Adrenal gland (tissue), 12 donors: ENCODE results near the gene PDLIM5. TPM values are rescaled to one million over a fixed set of nuclear protein-coding genes. Genes with fewer than 3 reads are reported as not detected.
"Not testable (repeated sequence)": the region's sequence is repeated elsewhere in the genome, so short reads cannot be mapped to it uniquely, and the experiment has no call there.

ENCODE experiments used
- DNase-seq, 7 donors: peaks; one replicate each; pipeline ENCODE4 v3.0.0-alpha.2; 2019 to 2020
- H3K27ac ChIP-seq, 5 donors: fragments of 200-600 bp; sonication (generic) in 4 of 5; 1 replicate in 3 of 5; 2 replicates in 2 of 5; pipeline versions ENCODE4 v1.5.1 to v1.8.0; 2016 to 2020; ENCODE audit warnings: mild to moderate bottlenecking in 1 of 5
- H3K27me3 ChIP-seq: fragments of 200-600 bp; 2 replicates; pipeline ENCODE4 v1.8.0; 2021
- H3K36me3 ChIP-seq, 2 donors: fragments of 200-600 bp; replicated peaks in 1 of 2; 1 replicate in 1 of 2; 2 replicates in 1 of 2; pipeline versions ENCODE4 v1.5.1 to v1.8.0; 2018 to 2022
- H3K4me1 ChIP-seq, 2 donors: fragments of 200-600 bp; replicated peaks in 1 of 2; 1 replicate in 1 of 2; 2 replicates in 1 of 2; pipeline versions ENCODE4 v1.5.1 to v1.8.0; 2018 to 2021
- H3K4me3 ChIP-seq, 4 donors: fragments of 200-600 bp; sonication (generic) in 3 of 4; one replicate each; pipeline ENCODE4 v1.5.1; 2016 to 2018
- H3K9me3 ChIP-seq, 3 donors: fragments of 200-600 bp; sonication (generic) in 1 of 3; replicated peaks in 1 of 3; 1 replicate in 2 of 3; 2 replicates in 1 of 3; pipeline versions ENCODE4 v1.5.1 to v1.8.0; 2016 to 2021
- POLR2A ChIP-seq, 2 donors: fragments of 450-650 bp; IDR thresholded peaks; one replicate each; pipeline ENCODE4 v1.6.1; 2017; ENCODE audit warnings: antibody characterized with exemption in 2 of 2, mild to moderate bottlenecking in 2 of 2, moderate library complexity in 1 of 2
- WGBS, 4 donors: extraction: QIAGEN DNeasy Blood & Tissue Kit in 2 of 4; methylation state at CpG; one replicate each; pipeline versions ENCODE4 v1.1.5 to v1.1.7; 2013 to 2017; 5-methylcytosine and 5-hydroxymethylcytosine counted together
- intact Hi-C, 2 donors: fragments of 100-400 bp; cut with DNase I; formaldehyde crosslinking; loops; one replicate each; pipeline versions ENCODE4 v1.14.1 to v1.15.0; 2022 to 2023
- polyA plus RNA-seq, 3 donors: library from polyadenylated mRNA; stranded (reverse); fragments of 200-250 nt in 2 of 3; fragments of 350-450 nt in 1 of 3; fragmentation: Illumina TruSeq in 1 of 3; extraction: RNeasy Lipid Tissue Mini Kit (QIAGEN cat#74804) in 1 of 3; gene quantifications; one replicate each; pipeline ENCODE4 v1.2.3, GENCODE V29; 2013 to 2014
- total RNA-seq, 9 donors: library from RNA; depleted of rRNA in 4 of 9; stranded (reverse); fragments of >200 nt in 4 of 9; fragments of 120-200 nt in 1 of 9; fragmentation: NEBNext Ultra II Directional in 1 of 9; extraction: Animal tissue kit (Norgen Biotek cat#: 25700) in 1 of 9; gene quantifications; one replicate each; pipeline versions ENCODE4 v1.1.0 to v1.2.4, GENCODE V29; 2013 to 2023
- TF ChIP-seq, protein P1 (sequence below), 6 experiments: fragments of 450-650 bp in 4 of 6; fragments of 200-600 bp in 2 of 6; sonication (generic) in 1 of 6; IDR thresholded peaks; 1 replicate in 5 of 6; 2 replicates in 1 of 6; pipeline versions ENCODE4 v1.5.1 to v1.8.0; 2016 to 2021; ENCODE audit warnings: antibody characterized with exemption in 6 of 6, mild to moderate bottlenecking in 2 of 6, moderate library complexity in 1 of 6
- donor health status: healthy with polysubstance abuse.
- donor health status: Bipolar disorder and iron deficiency.
- donor health status: DM: yes; HTN: yes; CAD: no.
- donor health status: DM: no; HTN: no; CAD: no.
- donor health status: DM: no; HTN: no; CAD: no.
- donor health status: DM: yes; HTN: yes; CAD: no.

The PDLIM5 gene
- total and polyA plus RNA-seq, 12 donors, result 26.2 to 150 (median 84.0) TPM

DNA sequence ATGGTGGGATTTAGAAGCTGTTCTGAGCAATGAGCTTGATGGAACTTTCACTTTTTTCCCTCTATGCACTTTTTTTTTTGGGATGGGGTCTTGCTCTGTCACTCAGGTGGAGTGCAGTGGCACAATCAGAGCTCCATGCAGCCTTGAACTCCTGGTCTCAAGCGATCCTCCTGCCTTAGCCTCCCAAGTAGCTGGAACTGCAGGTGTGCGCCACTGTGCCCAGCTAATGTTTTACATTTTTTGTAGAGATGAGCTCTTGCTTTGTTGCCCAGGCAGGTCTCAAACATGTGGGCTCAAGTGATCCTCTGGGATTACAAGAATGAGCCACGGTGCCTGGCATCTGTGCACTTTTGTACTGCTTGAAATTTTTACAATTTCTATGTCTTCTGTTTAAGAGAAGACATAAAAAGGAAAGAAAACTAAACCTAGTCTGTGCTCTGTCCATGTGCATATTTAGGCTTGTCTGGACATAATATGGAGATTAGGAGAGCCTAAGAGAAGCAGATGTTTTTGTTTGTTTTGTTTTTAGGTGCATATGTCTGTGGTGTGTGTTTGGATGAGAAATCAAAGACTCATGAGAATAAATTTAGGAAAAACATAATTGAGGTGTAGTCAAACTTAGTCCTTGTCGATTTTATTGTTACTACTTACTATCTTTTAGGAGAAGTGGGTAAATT, 16.5 kb downstream of the PDLIM5 start:
- 88 to 94% (median 92%) methylated on average over 4 of the region's 4 CpGs for WGBS, 4 donors
- H3K36me3 ChIP-seq, result no peaks in the 10 kb centered on the region
- no peak overlapping the region for H3K27ac ChIP-seq
- no peak for DNase-seq
- TF ChIP-seq POLR2A (IDR thresholded peaks at IDR 0.05), result no peak
- TF ChIP-seq, protein P1, sequence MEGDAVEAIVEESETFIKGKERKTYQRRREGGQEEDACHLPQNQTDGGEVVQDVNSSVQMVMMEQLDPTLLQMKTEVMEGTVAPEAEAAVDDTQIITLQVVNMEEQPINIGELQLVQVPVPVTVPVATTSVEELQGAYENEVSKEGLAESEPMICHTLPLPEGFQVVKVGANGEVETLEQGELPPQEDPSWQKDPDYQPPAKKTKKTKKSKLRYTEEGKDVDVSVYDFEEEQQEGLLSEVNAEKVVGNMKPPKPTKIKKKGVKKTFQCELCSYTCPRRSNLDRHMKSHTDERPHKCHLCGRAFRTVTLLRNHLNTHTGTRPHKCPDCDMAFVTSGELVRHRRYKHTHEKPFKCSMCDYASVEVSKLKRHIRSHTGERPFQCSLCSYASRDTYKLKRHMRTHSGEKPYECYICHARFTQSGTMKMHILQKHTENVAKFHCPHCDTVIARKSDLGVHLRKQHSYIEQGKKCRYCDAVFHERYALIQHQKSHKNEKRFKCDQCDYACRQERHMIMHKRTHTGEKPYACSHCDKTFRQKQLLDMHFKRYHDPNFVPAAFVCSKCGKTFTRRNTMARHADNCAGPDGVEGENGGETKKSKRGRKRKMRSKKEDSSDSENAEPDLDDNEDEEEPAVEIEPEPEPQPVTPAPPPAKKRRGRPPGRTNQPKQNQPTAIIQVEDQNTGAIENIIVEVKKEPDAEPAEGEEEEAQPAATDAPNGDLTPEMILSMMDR (IDR thresholded peaks at IDR 0.05), result no peak
- H3K27me3 ChIP-seq, result no peaks in the 10 kb centered on the region
- no peaks in the 10 kb centered on the region for H3K9me3 ChIP-seq
- H3K4me3 ChIP-seq, result no peak overlapping the region
- intact Hi-C loops, result no loop called here
- H3K4me1 ChIP-seq, result peaks cover 7 to 28% of the 10 kb centered on the region in 2 donors

DNA sequence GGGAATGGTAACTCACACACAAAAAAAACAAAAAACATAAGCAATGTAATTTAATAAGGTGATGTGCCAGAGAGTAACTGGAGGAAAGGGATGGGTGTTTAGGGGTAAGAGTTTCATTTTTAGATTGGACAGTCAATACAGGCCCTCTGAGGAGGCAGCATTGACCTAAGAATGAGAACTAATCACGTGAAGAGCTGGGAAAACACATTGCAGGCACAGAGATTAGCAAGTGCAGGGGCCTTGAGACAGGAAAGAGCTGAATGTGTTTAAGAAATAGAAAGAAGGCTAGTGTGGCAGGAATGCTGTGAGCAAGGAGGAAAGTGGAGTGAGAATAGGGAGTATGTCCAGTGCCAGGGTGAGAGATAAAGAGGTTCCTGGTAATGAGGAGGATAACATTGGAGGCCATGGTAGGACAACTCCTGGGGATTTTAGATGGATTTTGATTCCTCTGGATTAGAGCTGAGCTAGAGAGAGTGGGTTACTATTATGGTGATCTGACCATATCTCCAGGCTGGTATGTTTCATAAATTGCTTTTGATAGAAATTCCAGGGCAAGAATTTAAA, 17.6 kb downstream of the PDLIM5 start:
- Histone ChIP-seq H3K4me3 (no peak overlapping the region), H3K27ac (peak overlapping the region in 1 of 5 donors; percentile 24), H3K4me1 (peaks cover 7 to 36% of the 10 kb centered on the region in 2 donors), H3K9me3 (no peaks in the 10 kb centered on the region), H3K36me3 (no peaks in the 10 kb centered on the region), H3K27me3 (no peaks in the 10 kb centered on the region)
- peak in 1 of 7 donors; percentile 24 for DNase-seq
- TF ChIP-seq, protein P1 (IDR thresholded peaks at IDR 0.05), result no peak
- TF ChIP-seq POLR2A (IDR thresholded peaks at IDR 0.05), result no peak
- intact Hi-C loops, result no loop called here
- 20 to 38% (median 35%) methylated on average over 1 of the region's 1 CpG for WGBS, 4 donors

DNA sequence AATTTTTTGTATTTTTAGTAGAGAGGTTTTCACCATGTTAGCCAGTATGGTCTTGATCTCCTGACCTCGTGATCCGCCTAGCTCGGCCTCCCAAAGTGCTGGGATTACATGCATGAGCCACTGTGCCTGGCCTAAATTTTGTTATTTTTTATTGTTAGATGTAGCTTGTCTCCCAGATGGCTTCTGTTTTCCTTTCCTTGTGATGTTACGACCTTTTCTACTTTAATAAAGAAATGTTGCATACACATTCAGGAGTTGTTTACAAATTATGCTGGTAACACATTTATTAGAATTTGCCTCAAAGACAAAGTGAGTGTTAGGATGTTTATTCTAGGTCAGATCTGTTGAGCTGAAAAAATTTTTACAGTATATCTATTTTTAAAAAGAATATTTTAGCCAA, 18.4 kb downstream of the PDLIM5 start:
- H3K27me3 ChIP-seq, result no peaks in the 10 kb centered on the region
- intact Hi-C loops, result no loop called here
- 84 to 92% (median 87%) methylated on average over 4 of the region's 4 CpGs for WGBS, 4 donors
- H3K27ac ChIP-seq, result no peak overlapping the region
- no peak for TF ChIP-seq POLR2A (IDR thresholded peaks at IDR 0.05)
- TF ChIP-seq, protein P1 (IDR thresholded peaks at IDR 0.05), result no peak
- H3K4me3 ChIP-seq, result no peak overlapping the region
- no peaks in the 10 kb centered on the region for H3K36me3 ChIP-seq
- H3K4me1 ChIP-seq, result peaks cover 7 to 37% of the 10 kb centered on the region in 2 donors
- no peak for DNase-seq
- no peaks in the 10 kb centered on the region for H3K9me3 ChIP-seq

DNA sequence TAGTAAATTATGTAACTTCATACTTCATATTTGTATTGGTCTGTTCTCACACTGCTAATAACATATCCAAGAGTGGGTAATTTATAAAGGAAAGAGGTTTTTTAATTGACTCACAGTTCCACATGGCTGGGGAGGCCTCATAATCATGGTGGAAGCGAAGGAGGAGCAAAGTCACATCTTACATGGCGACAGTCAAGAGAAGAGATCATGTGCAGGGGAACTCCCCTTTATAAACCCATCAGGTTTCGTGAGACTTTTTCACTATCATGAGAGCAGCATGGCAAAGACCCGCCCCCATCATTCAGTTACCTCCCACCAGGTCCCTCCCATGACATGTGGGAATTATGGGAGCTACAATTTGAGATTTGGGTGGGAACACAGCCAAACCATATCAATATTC, 19.0 kb downstream of the PDLIM5 start:
- H3K4me3 ChIP-seq, H3K27me3 ChIP-seq, H3K9me3 ChIP-seq, H3K36me3 ChIP-seq, intact Hi-C loops, DNase-seq, H3K27ac ChIP-seq: not testable (repeated sequence)
- peaks cover 7 to 41% of the 10 kb centered on the region in 2 donors for H3K4me1 ChIP-seq
- 96 to 99% (median 99%) methylated on average over 4 of the region's 4 CpGs for WGBS, 4 donors
